HG03521 (cell line): Measurements from ENCODE around the gene POU6F2.
"Not testable (repeated sequence)": the region's sequence is repeated elsewhere in the genome, so short reads cannot be mapped to it uniquely, and the experiment has no call there.

Source experiments
- ATAC-seq: cut with Tn5 transposase; IDR thresholded peaks from one replicate; pipeline ENCODE4 v1.9.1; 2021; ENCODE audit warnings: mild to moderate bottlenecking, moderate library complexity; ENCODE audit not compliant: unreplicated experiment

POU6F2 gene

GRCh38 chr7:38978491-38978890 is 782 bp downstream of the POU6F2 start:
- no peak for ATAC-seq

GRCh38 chr7:38992203-38992602 is 14.5 kb downstream of the POU6F2 start:
- ATAC-seq, result no peak

- ATAC-seq, result no peak
Measured at GRCh38 chr7:39001595-39001994, 23.9 kb downstream of the POU6F2 start.

- no peak for ATAC-seq
Measured at GRCh38 chr7:39002755-39003154, 25.0 kb downstream of the POU6F2 start.

GRCh38 chr7:39005036-39005435 is 27.3 kb downstream of the POU6F2 start:
- no peak for ATAC-seq

- no peak for ATAC-seq
Measured at GRCh38 chr7:39005461-39005860, 27.8 kb downstream of the POU6F2 start.

GRCh38 chr7:39013049-39013939 is 35.6 kb downstream of the POU6F2 start:
- not testable (repeated sequence) for ATAC-seq

GRCh38 chr7:39016609-39017008 is 38.9 kb downstream of the POU6F2 start:
- no peak for ATAC-seq

- no peak for ATAC-seq
Measured at GRCh38 chr7:39017369-39017915, 39.7 kb downstream of the POU6F2 start.

GRCh38 chr7:39022796-39023195 is 45.1 kb downstream of the POU6F2 start:
- ATAC-seq, result no peak

GRCh38 chr7:39027491-39027890 is 49.8 kb downstream of the POU6F2 start:
- ATAC-seq, result no peak

- no peak for ATAC-seq
Measured at GRCh38 chr7:39033885-39034624, 56.3 kb downstream of the POU6F2 start.

GRCh38 chr7:39035156-39035555 is 57.4 kb downstream of the POU6F2 start:
- ATAC-seq, result no peak

GRCh38 chr7:39035903-39036302 is 58.2 kb downstream of the POU6F2 start:
- no peak for ATAC-seq

- no peak for ATAC-seq
Measured at GRCh38 chr7:39042670-39043069, 65.0 kb downstream of the POU6F2 start.

- ATAC-seq, result no peak
Measured at GRCh38 chr7:39043531-39043930, 65.8 kb downstream of the POU6F2 start.

- no peak for ATAC-seq
Measured at GRCh38 chr7:39044489-39044888, 66.8 kb downstream of the POU6F2 start.

GRCh38 chr7:39045231-39045630 is 67.5 kb downstream of the POU6F2 start:
- ATAC-seq, result no peak

GRCh38 chr7:39051279-39051678 is 73.6 kb downstream of the POU6F2 start:
- ATAC-seq, result no peak

- no peak for ATAC-seq
Measured at GRCh38 chr7:39051707-39052106, 74.0 kb downstream of the POU6F2 start.

- ATAC-seq, result no peak
Measured at GRCh38 chr7:39054731-39055130, 77.0 kb downstream of the POU6F2 start.

GRCh38 chr7:39056153-39056552 is 78.4 kb downstream of the POU6F2 start:
- ATAC-seq, result no peak
